Stimulated activated CD4-positive, alpha-beta T cell treated with anti-CD3 and anti-CD28 coated beads, Interleukin-4, amount 100 ng/mL, for 48 hours (primary cell): ENCODE results near the gene IREB2.

Source experiments
- DNase-seq, 2 donors: peaks; one replicate each; pipeline ENCODE4 v3.0.0-alpha.2; 2020; ENCODE audit warnings: low read depth in 2 of 2

The IREB2 gene

GRCh38 chr15:78542647-78543046 lies 104.6 kb downstream of the IREB2 start:
- DNase-seq, result no peak

DNA sequence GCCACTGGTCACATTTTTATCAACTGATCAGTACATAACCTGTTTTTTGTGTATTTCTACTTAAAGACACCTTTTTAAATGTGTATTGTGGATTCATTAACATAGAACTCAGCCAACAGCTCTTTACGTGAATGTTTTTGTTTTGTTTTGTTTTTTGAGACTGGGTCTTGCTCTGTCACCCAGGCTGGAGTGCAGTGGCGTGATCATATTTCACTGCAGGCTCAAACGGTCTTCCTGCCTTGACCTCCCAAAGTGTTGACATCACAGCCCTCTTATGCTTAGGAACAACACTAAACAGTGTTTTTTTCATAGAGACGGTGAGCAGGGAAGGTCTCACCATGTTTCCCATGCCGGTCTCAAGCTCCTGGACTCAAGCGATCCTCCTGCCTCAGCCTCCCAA lies 112.2 kb downstream of the IREB2 start:
- no peak for DNase-seq

- DNase-seq, result no peak
These were observed 112.8 kb downstream of the IREB2 start for GRCh38 chr15:78550815-78551214.
